CD8-positive, alpha-beta memory T cell (primary cell): ENCODE data around the gene GOLGA5. TPM values are rescaled to one million over a fixed set of nuclear protein-coding genes. Genes with fewer than 3 reads are reported as not detected.
"Not testable (repeated sequence)": the region's sequence is repeated elsewhere in the genome, so short reads cannot be mapped to it uniquely, and the experiment has no call there.

ENCODE experiments used
- CTCF ChIA-PET: fragments of 350-600 bp; sonication (Branson Sonifier 250); formaldehyde crosslinking; loops from one replicate; lab custom pipeline; 2021; ENCODE audit warnings: antibody characterized with exemption; lab: Charles Lee
- POLR2A ChIA-PET: fragments of 350-600 bp; sonication (Branson Sonifier 250); formaldehyde crosslinking; loops from one replicate; lab custom pipeline; 2021; ENCODE audit warnings: antibody characterized with exemption; lab: Charles Lee
- DNase-seq, 5 donors: peaks; one replicate each; pipeline versions ENCODE4 v3.0.0 to v3.0.0-alpha.2; 2020 to 2022; ENCODE audit warnings: mixed read lengths in 1 of 5
- H3K27ac ChIP-seq: one replicate; pipeline ENCODE4 v1.7.0; 2013; ENCODE audit warnings: low read depth, mild to moderate bottlenecking, low read length, moderate library complexity
- H3K27me3 ChIP-seq: 2 replicates; pipeline ENCODE4 v1.7.0; 2013; ENCODE audit warnings: low read length, mild to moderate bottlenecking; ENCODE audit not compliant: insufficient read depth, poor library complexity, severe bottlenecking
- H3K36me3 ChIP-seq: 2 replicates; pipeline ENCODE4 v1.7.0; 2013; ENCODE audit warnings: mild to moderate bottlenecking, low read length, moderate library complexity; ENCODE audit not compliant: insufficient read depth
- H3K4me1 ChIP-seq: 2 replicates; pipeline ENCODE4 v1.7.0; 2013; ENCODE audit warnings: mild to moderate bottlenecking, low read length, moderate library complexity; ENCODE audit not compliant: insufficient read depth
- H3K4me3 ChIP-seq: 2 replicates; pipeline ENCODE4 v1.7.0; 2013; ENCODE audit warnings: mild to moderate bottlenecking, low read length
- H3K9me3 ChIP-seq: 2 replicates; pipeline ENCODE4 v1.7.0; 2013; ENCODE audit warnings: mild to moderate bottlenecking, low read length
- H3K27ac Mint-ChIP-seq, 8 donors: one replicate each; pipeline ENCODE4 v1.8.0; 2020 to 2021; ENCODE audit warnings: mixed read lengths in 8 of 8, mild to moderate bottlenecking in 6 of 8, inconsistent platforms in 3 of 8, moderate library complexity in 3 of 8
- H3K27me3 Mint-ChIP-seq, 2 donors: one replicate each; pipeline ENCODE4 v1.8.0; 2020 to 2021; ENCODE audit warnings: mixed read lengths in 2 of 2, mild to moderate bottlenecking in 1 of 2, moderate library complexity in 1 of 2
- H3K36me3 Mint-ChIP-seq, 3 donors: one replicate each; pipeline ENCODE4 v1.8.0; 2020 to 2021; ENCODE audit warnings: mixed read lengths in 3 of 3, inconsistent platforms in 1 of 3, mild to moderate bottlenecking in 1 of 3
- H3K4me1 Mint-ChIP-seq, 3 donors: one replicate each; pipeline ENCODE4 v1.8.0; 2020 to 2021; ENCODE audit warnings: mixed read lengths in 3 of 3, inconsistent platforms in 1 of 3, mild to moderate bottlenecking in 1 of 3
- H3K4me3 Mint-ChIP-seq, 7 donors: one replicate each; pipeline ENCODE4 v1.8.0; 2020 to 2021; ENCODE audit warnings: mixed read lengths in 7 of 7, mild to moderate bottlenecking in 6 of 7, moderate library complexity in 4 of 7, inconsistent platforms in 2 of 7
- H3K9me3 Mint-ChIP-seq, 5 donors: one replicate each; pipeline ENCODE4 v1.8.0; 2020 to 2022; ENCODE audit warnings: mixed read lengths in 5 of 5, mild to moderate bottlenecking in 3 of 5, moderate library complexity in 2 of 5, inconsistent platforms in 1 of 5
- polyA plus RNA-seq: library from polyadenylated mRNA; unstranded; fragments of 300-500 nt; fragmentation: Illumina TruSeq; gene quantifications from one replicate; pipeline ENCODE4 v1.2.3, GENCODE V29; 2021
- total RNA-seq, 2 experiments: library from RNA; stranded (reverse); gene quantifications; one replicate each; pipeline ENCODE4 v1.2.3, GENCODE V29; 2021

GOLGA5 gene
- total and polyA plus RNA-seq, 3 experiments from 2014 or later = 17.4 to 25.6 (median 19.8) TPM

- Mint-ChIP-seq H3K4me3 (no peak overlapping the region), H3K9me3 (peaks cover 0 to 5% (median 0%) of the 10 kb centered on the region in 5 donors), H3K4me1 (peaks cover 23 to 27% (median 25%) of the 10 kb centered on the region in 3 donors), H3K27me3 (peaks cover 16 to 17% of the 10 kb centered on the region in 2 donors), H3K27ac (peak overlapping the region in 1 of 8 donors; percentile 70), H3K36me3 (no peaks in the 10 kb centered on the region)
- no peaks in the 10 kb centered on the region for H3K36me3 ChIP-seq
- DNase-seq = no peak
- POLR2A ChIA-PET = no interaction called here
- H3K27ac ChIP-seq = no peak overlapping the region
- H3K27me3 ChIP-seq = peaks cover 3% of the 10 kb centered on the region
- no peak overlapping the region for H3K4me3 ChIP-seq
- H3K4me1 ChIP-seq = peaks cover 4% of the 10 kb centered on the region
- CTCF ChIA-PET = no interaction called here
- no peaks in the 10 kb centered on the region for H3K9me3 ChIP-seq
These were observed 40.9 kb upstream of the GOLGA5 start for GRCh38 chr14:92753250-92753649.

DNA sequence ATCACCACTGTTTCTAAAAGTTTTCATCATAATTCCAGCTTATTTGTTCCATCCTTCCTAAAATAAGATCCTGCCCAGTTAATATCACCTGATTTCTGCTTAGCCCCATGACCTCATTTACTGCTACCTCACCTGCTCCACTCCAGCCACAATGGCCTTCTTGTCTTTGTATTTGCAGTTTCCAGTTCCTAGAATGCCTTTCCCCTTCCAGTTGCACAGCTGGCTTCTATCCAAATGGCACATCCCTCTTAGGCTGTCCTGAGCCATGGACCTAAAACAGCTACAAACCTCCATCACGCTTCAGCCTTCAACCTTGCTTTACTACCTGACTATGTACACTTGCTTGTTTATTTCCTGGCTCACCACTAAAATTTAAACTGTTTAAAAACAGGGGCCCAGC, 39.1 kb upstream of the GOLGA5 start:
- Mint-ChIP-seq H3K27ac (no peak overlapping the region), H3K36me3 (no peaks in the 10 kb centered on the region)
- POLR2A ChIA-PET = no interaction called here

GRCh38 chr14:92755495-92755894, 38.6 kb upstream of the GOLGA5 start:
- no peaks in the 10 kb centered on the region for H3K9me3 Mint-ChIP-seq
- H3K27me3 Mint-ChIP-seq = peaks cover under 1 to 3% of the 10 kb centered on the region in 2 donors
- ChIA-PET CTCF (no interaction called here), POLR2A (no interaction called here)
- no peaks in the 10 kb centered on the region for H3K4me1 ChIP-seq
- no peaks in the 10 kb centered on the region for H3K27me3 ChIP-seq
- no peaks in the 10 kb centered on the region for H3K9me3 ChIP-seq
- no peak overlapping the region for H3K4me3 Mint-ChIP-seq
- H3K4me3 ChIP-seq = no peak overlapping the region
- no peaks in the 10 kb centered on the region for H3K36me3 Mint-ChIP-seq
- H3K36me3 ChIP-seq = no peaks in the 10 kb centered on the region
- no peak overlapping the region for H3K27ac Mint-ChIP-seq
- no peak overlapping the region for H3K27ac ChIP-seq
- H3K4me1 Mint-ChIP-seq = peaks cover 6 to 17% (median 11%) of the 10 kb centered on the region in 3 donors
- no peak for DNase-seq

More for the DNA sequence above, 39.1 kb upstream of the GOLGA5 start:
- Mint-ChIP-seq H3K4me1 (peaks cover 11 to 18% (median 16%) of the 10 kb centered on the region in 3 donors), H3K27me3 (peaks cover 4 to 5% of the 10 kb centered on the region in 2 donors), H3K9me3 (peaks cover 0 to 2% (median 0%) of the 10 kb centered on the region in 5 donors), H3K4me3 (no peak overlapping the region)
- H3K9me3 ChIP-seq = no peaks in the 10 kb centered on the region
- H3K36me3 ChIP-seq = no peaks in the 10 kb centered on the region
- no peak overlapping the region for H3K27ac ChIP-seq
- CTCF ChIA-PET = no interaction called here
- H3K4me3 ChIP-seq = no peak overlapping the region
- no peaks in the 10 kb centered on the region for H3K4me1 ChIP-seq
- no peak for DNase-seq
- H3K27me3 ChIP-seq = no peaks in the 10 kb centered on the region

- ChIA-PET POLR2A (no interaction called here), CTCF (no interaction called here)
- Histone ChIP-seq H3K27me3 (no peaks in the 10 kb centered on the region), H3K36me3 (no peaks in the 10 kb centered on the region), H3K27ac (no peak overlapping the region), H3K4me3 (no peak overlapping the region), H3K9me3 (no peaks in the 10 kb centered on the region), H3K4me1 (no peaks in the 10 kb centered on the region)
- no peak for DNase-seq
- H3K36me3 Mint-ChIP-seq = no peaks in the 10 kb centered on the region
- no peaks in the 10 kb centered on the region for H3K9me3 Mint-ChIP-seq
- no peak overlapping the region for H3K27ac Mint-ChIP-seq
- peaks cover 0 to 9% (median 6%) of the 10 kb centered on the region in 3 donors for H3K4me1 Mint-ChIP-seq
- no peak overlapping the region for H3K4me3 Mint-ChIP-seq
- H3K27me3 Mint-ChIP-seq = peaks cover 0 to 1% of the 10 kb centered on the region in 2 donors
These were observed 37.7 kb upstream of the GOLGA5 start for GRCh38 chr14:92756446-92756845.

DNA sequence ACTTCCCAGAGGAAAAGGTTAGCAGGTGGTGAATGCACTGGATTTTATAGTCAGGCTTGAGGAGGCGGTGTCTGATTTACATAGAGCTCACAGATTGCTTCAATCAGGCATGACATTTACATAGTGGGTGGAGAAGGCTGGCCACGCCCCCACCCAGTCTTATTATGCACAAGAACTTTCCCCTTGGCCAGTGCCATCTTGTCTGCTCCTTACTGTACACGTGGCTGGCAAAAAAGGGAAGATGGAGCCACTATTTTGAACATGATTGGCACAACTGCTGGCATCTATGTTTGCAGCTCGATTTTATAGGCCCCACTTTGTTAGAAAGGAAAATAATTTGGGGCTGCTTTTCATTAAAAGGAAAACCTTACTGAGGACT, 34.8 kb upstream of the GOLGA5 start:
- no peak overlapping the region for H3K27ac ChIP-seq
- Mint-ChIP-seq H3K4me1 (peaks cover 0 to 9% (median 5%) of the 10 kb centered on the region in 3 donors), H3K4me3 (no peak overlapping the region), H3K27me3 (peaks cover 4 to 6% of the 10 kb centered on the region in 2 donors), H3K36me3 (no peaks in the 10 kb centered on the region), H3K9me3 (no peaks in the 10 kb centered on the region), H3K27ac (no peak overlapping the region)
- no peak for DNase-seq
- no peaks in the 10 kb centered on the region for H3K36me3 ChIP-seq
- POLR2A ChIA-PET = no interaction called here
- CTCF ChIA-PET = no interaction called here
- no peaks in the 10 kb centered on the region for H3K27me3 ChIP-seq
- H3K9me3 ChIP-seq = no peaks in the 10 kb centered on the region
- no peaks in the 10 kb centered on the region for H3K4me1 ChIP-seq
- H3K4me3 ChIP-seq = no peak overlapping the region

DNA sequence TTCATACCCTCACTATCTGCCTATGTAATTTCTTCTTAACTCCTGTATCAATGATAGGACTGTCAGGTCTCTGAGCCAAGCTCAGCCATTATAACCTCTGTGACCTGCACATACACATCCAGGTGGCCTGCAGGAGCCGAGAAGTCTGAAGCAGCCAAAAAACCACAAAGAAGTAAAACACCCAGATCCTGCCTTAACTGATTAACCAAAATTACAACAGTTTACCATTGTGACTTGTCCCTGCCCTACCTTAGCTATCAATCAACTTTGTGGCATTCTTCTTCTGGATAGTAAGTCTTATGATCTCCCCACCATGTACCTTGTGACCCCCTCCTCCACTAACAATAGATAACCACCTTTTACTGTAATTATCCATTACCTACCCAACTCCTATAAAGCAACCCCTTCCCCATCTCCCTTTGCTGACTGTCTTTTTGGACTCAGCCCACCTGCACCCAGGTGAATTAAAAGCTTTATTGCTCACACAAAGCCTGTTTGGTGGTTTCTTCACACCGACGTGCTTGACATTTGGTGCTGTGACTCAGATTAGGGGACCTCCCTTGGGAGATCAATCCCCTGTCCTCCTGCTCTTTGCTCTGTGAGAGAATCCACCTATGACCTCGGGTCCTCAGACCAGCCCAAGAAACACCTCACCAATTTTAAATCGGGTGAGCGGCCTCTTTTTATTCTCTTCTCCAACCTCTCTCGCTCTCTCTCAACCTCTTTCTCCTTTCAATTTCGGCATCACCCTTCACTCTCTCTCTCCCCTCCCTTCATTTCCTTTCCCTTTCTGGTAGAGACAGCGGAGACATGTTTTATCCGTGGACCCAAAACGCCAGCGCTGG, 34.2 kb upstream of the GOLGA5 start:
- H3K27ac Mint-ChIP-seq = no peak overlapping the region
- DNase-seq = no peak
- H3K9me3 ChIP-seq = no peaks in the 10 kb centered on the region
- H3K4me3 Mint-ChIP-seq = no peak overlapping the region
- no peaks in the 10 kb centered on the region for H3K36me3 ChIP-seq
- peaks cover 4 to 6% of the 10 kb centered on the region in 2 donors for H3K27me3 Mint-ChIP-seq
- CTCF ChIA-PET = no interaction called here
- H3K4me1 Mint-ChIP-seq = peaks cover 0 to 9% (median 5%) of the 10 kb centered on the region in 3 donors
- H3K27ac ChIP-seq = no peak overlapping the region
- H3K4me3 ChIP-seq = no peak overlapping the region
- no peaks in the 10 kb centered on the region for H3K36me3 Mint-ChIP-seq
- no peaks in the 10 kb centered on the region for H3K9me3 Mint-ChIP-seq
- H3K4me1 ChIP-seq = no peaks in the 10 kb centered on the region
- H3K27me3 ChIP-seq = no peaks in the 10 kb centered on the region
- POLR2A ChIA-PET = no interaction called here

DNA sequence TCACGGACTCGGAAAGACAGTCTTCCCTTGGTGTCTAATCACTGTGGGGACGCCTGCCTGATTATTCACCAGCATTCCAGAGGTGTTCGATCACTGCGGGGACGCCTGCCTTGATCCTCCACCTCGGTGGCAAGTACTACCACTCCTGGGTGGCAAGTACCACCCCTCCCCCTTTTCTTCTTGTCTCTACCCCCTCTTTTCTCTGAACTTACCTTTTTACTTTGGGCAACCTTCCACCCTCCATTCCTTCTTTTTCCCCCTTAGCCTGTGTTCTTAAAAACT, 33.6 kb upstream of the GOLGA5 start:
- Histone ChIP-seq H3K4me1 (no peaks in the 10 kb centered on the region), H3K4me3 (no peak overlapping the region), H3K27me3 (no peaks in the 10 kb centered on the region), H3K36me3 (no peaks in the 10 kb centered on the region), H3K27ac (no peak overlapping the region), H3K9me3 (no peaks in the 10 kb centered on the region)
- no peaks in the 10 kb centered on the region for H3K36me3 Mint-ChIP-seq
- no peaks in the 10 kb centered on the region for H3K9me3 Mint-ChIP-seq
- H3K4me1 Mint-ChIP-seq = peaks cover 0 to 9% (median 5%) of the 10 kb centered on the region in 3 donors
- DNase-seq = no peak
- POLR2A ChIA-PET = no interaction called here
- CTCF ChIA-PET = no interaction called here
- H3K27ac Mint-ChIP-seq = no peak overlapping the region
- no peak overlapping the region for H3K4me3 Mint-ChIP-seq
- H3K27me3 Mint-ChIP-seq = peaks cover 4 to 6% of the 10 kb centered on the region in 2 donors

DNA sequence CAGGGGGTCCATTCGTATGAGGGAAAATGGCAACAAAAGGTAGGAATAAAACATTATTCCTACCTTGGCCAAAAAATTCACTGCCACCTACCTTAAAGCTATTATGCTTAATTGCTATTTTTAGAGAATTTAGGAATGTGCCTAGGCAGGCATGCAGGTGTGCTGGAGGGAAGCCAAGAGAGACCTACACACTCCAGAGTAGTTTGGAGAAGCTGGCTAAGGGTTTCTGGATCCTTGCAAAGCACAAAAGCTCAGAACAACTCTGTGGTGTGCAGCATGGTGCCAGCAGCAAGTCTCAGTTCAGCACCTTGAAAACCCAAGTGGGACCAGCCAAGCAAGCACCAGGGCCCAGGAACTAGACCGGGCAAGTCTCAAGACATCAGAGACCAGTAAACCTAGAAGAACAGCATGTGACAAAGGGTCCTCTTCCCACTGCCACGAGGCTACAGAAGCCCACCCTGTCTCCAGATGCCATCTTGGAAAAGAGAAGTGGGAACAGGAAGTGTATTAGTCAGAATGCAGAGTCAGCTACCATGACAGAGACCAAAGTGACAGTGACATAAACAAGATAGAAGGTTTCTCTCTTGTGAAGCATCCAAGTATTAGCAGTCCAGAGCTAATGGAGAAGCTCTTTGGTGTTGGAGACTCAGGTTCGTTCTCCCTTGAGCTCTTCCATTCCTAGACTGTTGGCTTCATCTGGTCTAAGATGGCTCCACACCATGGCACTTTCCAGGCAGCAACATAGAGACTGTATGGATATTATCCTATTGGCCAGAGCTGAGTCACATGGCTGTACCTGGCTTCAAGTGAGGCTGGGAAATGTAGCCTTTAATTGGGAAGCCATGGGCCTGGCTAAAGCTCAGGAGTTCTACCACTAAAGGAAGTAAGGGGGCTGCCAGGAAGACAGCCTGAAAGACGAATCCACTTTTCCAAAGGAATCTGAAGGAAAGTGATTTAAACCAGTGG, 30.2 kb upstream of the GOLGA5 start:
- H3K27me3 Mint-ChIP-seq, H3K27ac Mint-ChIP-seq, H3K36me3 ChIP-seq, DNase-seq, H3K4me3 ChIP-seq, CTCF ChIA-PET, H3K4me1 ChIP-seq, POLR2A ChIA-PET, H3K9me3 Mint-ChIP-seq, H3K36me3 Mint-ChIP-seq, H3K27ac ChIP-seq, H3K9me3 ChIP-seq, H3K4me3 Mint-ChIP-seq, H3K27me3 ChIP-seq: not testable (repeated sequence)
- peaks cover 8 to 18% (median 9%) of the 10 kb centered on the region in 3 donors for H3K4me1 Mint-ChIP-seq
